Ovary (tissue), 3 donors: Measurements from ENCODE around the gene ADM.

Experiments used
- EP300 ChIP-seq: sonication (generic); formaldehyde crosslinking; IDR thresholded peaks from one replicate; pipeline ENCODE4 v1.6.1; 2017; ENCODE audit warnings: antibody characterized with exemption
- POLR2A ChIP-seq: fragments of 450-650 bp; IDR thresholded peaks from one replicate; pipeline ENCODE4 v1.6.1; 2017; ENCODE audit warnings: antibody characterized with exemption, mild to moderate bottlenecking, moderate library complexity
- TF ChIP-seq, protein P1 (sequence below), 3 donors: fragments of 450-650 bp in 2 of 3; fragments of 200-600 bp in 1 of 3; IDR thresholded peaks; one replicate each; pipeline versions ENCODE4 v1.5.1 to v1.8.0; 2016 to 2022; ENCODE audit warnings: antibody characterized with exemption in 3 of 3, mild to moderate bottlenecking in 1 of 3
- donor health status: DM: no; HTN: no; CAD: no.

DNA sequence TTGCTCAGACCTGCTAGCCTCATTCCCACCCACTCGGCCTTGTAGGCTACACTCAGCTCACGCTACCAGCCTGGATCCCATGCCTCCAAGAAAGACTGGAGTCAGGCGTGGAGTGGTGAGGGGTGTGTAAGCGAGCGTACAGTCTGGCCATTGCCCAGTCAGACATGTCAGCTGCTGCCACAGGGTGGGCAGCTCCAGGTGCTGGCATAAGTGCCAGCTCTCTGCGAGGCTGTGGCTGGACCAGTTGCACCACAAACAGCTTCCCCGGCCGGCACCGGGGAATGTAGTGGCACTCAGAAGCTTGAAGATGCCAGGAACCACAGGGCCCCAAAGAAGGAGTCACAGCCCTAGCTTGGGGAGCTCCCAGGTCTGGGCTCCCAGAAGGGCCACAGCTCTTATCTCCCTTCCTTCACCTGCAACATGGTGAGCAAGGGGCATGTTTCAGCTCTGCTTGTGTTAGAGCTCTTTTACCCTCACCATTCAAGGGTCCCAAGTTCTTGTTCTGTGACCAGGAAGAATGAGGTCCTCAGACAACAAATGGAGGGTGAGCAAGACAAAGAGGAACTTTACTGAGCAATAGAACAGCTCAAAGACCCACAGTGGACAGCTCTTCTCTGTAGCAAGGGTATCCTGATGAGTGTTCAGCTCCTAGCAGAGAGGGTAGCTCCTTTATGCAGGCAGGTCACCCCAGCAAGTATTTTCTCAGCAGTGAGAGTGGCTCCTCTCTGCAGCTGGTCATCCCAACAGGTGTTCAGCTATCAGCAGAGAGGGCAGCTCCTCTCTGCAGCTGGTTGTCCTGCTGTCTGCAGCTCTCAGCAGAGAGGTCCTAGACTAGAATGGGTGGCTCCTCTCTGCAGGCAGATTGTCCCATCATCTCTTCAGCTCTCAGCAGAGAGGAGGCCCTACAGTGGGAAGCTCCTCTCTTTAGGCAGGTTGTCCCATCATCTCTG lies 16.8 kb upstream of the ADM start:
- TF ChIP-seq, protein P1, sequence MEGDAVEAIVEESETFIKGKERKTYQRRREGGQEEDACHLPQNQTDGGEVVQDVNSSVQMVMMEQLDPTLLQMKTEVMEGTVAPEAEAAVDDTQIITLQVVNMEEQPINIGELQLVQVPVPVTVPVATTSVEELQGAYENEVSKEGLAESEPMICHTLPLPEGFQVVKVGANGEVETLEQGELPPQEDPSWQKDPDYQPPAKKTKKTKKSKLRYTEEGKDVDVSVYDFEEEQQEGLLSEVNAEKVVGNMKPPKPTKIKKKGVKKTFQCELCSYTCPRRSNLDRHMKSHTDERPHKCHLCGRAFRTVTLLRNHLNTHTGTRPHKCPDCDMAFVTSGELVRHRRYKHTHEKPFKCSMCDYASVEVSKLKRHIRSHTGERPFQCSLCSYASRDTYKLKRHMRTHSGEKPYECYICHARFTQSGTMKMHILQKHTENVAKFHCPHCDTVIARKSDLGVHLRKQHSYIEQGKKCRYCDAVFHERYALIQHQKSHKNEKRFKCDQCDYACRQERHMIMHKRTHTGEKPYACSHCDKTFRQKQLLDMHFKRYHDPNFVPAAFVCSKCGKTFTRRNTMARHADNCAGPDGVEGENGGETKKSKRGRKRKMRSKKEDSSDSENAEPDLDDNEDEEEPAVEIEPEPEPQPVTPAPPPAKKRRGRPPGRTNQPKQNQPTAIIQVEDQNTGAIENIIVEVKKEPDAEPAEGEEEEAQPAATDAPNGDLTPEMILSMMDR (IDR thresholded peaks at IDR 0.05): no peak
- TF ChIP-seq POLR2A (no peak), EP300 (no peak)
